HG03060 (cell line): Measurements from ENCODE around the gene SORD.
"Not testable (repeated sequence)": the region's sequence is repeated elsewhere in the genome, so short reads cannot be mapped to it uniquely, and the experiment has no call there.

Source experiments
- ATAC-seq: cut with Tn5 transposase; IDR thresholded peaks from one replicate; pipeline ENCODE4 v1.9.1; 2021; ENCODE audit warnings: low read depth, moderate number of reproducible peaks; ENCODE audit not compliant: unreplicated experiment

The SORD gene

DNA sequence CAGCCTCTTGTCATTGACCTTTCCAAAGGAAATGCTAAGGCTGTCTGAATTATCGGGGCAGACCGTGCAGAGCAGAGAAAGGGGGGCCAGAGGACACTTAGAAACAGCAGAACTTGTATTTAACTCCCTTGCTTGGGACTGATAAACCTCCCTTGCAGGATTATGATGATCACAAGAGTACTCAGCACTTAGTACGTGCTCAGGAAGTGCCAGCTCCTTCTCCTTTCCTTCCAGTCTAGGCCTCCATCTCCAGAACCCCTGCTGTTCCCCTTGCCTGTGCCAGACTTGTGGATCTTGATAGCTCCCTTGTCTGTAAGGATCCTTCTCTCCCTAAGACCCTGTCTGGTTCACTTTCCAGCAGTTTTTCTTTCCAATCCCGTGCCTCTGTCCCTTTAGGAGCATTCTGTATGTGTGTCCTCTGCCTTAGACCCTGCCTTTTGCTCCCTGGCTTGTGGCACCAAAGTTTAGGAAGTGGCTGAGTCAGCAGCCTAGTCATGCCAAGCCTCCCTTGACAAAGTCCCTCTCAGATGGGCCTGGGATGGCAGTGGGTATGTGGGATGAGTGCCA lies 747 bp downstream of the SORD start:
- no peak for ATAC-seq

DNA sequence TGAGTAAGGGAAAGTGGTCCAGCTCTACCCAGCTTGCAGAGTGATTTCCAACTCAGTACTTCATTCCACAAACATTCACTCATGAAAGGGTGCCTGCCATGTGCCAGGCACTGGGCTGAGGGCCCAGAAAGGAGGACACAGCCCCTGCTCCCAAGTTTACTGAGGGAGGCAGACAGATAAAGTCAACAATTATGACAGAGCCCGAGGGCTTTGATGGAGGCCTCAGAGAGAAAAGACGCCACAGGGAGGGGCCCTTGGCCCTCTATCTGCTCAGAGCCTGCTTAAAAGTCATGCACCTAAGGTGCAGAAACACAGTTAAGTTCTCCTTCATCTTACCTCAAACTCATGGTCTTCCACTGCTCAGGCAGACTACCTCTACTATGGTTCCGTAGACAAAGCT lies 1.7 kb downstream of the SORD start:
- ATAC-seq: not testable (repeated sequence)

DNA sequence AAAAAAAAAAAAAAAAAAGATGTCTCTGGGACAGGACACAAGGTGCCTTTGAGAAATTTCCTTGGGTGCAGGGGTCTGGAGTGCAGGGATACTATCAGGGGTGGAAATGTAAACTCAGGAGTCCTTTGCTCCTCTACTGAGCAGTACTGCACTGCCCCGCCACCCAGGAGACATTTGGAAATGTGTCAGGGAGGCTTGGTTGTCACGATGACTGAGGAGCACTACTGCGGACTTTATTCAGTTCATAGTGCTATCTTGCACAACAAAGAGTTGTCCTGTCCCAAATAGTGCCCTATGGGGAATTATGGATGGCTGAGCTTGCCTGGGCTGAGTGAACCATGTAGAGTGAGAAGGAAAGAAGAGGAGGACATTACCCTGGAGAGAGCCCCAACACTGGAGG lies 2.6 kb downstream of the SORD start:
- not testable (repeated sequence) for ATAC-seq

DNA sequence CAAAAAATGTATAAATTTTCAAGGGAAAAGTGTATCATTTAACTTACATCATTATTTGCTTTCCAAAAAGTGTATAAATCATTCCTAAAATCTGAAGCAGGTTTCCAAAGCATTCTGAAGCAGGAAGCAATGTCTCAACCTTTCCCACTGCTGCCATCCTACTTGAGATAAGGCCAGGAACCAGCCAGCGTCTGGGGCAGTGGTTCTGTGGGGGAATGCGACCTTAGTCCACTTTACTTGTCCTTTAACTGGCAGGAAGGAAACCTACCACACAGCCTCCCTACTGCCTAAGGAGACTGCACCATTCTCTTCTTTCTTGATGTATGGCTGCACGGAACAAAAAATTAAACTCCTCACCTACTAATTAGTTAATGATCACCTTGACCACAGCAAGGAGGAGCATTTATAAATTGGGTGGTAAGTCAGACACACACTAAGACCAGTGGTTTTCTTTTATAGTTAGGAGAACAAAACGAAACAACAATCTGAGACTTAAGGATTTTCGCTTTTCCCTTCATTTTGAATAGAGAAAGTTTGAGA lies 3.7 kb downstream of the SORD start:
- no peak for ATAC-seq

DNA sequence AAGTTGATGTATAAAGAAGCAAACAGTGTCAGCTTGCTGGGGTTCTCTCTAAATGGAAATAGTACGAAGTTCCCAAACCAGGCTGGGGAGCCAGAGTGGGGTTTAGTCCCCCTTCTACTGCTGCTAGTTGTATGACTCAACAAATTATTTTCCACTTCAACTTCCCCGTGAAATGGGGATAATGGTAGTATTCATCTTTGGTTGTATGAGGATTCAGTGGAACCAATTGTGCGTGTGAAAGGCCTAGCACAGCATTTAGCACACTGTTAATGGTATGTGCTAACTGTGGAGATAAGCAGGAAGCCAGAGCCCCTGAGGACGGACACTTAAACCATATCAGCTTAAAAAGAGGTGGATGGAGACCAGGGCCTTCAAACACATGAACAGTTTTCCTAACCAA lies 4.2 kb downstream of the SORD start:
- ATAC-seq: no peak

DNA sequence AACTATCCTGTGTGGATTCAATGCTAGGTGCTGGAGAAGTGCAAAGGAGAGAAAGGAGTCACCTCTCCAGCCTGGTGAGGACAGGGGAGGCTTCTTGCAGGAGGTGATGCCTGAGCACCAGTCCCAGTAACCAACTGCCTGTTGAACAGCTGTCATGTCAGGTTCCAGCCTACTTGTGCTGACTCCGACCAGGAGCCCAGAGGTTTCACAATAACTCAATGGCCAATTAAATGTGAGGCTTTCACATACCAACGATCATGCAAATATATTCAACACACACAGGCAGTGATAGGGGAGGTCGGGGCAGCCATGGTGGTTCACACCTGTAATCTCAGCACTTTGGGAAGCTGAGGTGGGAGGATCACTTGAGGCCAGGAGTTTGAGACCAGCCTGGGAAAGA lies 7.7 kb downstream of the SORD start:
- ATAC-seq: no peak

DNA sequence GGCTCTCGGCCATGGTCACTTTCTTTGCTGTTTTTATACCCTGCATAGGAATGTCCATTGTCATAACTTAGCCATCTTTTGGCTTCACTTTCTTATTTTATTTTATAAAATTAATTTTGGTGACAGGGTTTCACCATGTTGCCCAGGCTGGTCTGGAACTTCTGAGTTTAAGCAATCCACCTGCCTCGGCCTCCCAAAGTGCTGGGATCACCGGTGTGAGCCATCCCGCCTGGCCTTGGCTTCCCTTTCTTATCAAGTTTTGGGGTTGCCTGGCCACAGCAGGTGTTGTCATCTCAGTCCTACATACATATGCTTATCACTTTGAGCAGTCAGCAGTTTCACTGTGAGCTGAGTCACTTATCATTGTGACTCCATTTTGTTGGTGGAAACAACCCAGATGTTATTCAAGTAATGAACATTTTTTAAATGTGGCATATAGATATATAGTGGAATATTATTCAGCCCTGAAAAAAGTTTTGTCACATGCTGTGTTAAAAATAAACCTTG lies 8.6 kb downstream of the SORD start:
- not testable (repeated sequence) for ATAC-seq

DNA sequence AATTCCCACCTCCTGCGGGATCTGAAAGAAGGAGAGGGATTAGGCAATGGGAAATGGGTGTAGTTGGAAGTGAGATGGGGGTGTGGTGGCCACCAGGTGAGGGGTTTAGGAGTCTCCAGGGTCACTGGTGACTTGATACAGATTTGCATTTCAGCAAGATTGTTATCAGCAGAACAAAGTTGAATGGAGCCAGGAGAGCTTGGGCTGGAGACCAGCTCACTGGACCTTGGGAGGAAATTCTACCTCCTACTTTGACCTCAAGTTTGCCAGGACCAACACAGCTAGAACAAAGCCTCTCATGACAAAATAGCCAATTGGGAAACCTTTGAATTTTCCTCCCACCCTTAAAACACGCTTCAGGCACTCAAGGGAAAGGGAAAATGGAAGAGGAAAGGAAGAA lies 9.5 kb downstream of the SORD start:
- not testable (repeated sequence) for ATAC-seq

DNA sequence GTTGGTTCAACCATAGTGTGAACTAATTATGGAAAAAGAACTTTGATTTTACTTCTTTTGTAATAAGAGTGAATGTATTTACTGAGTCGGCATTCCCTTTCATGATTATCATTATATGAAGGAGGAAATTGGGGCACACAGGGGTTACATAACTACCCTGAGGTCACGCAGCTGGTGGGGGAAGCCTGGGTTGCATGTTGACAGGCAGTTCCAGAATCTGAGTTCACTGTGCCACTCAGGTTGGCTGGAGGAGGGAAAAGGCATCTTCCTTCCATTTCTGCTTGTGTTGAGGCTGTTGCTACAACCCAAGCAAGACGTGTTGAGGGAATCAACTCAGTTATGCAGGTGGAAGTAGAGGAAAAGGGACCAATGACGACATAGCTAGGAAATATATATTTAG lies 11.1 kb downstream of the SORD start:
- ATAC-seq: not testable (repeated sequence)

DNA sequence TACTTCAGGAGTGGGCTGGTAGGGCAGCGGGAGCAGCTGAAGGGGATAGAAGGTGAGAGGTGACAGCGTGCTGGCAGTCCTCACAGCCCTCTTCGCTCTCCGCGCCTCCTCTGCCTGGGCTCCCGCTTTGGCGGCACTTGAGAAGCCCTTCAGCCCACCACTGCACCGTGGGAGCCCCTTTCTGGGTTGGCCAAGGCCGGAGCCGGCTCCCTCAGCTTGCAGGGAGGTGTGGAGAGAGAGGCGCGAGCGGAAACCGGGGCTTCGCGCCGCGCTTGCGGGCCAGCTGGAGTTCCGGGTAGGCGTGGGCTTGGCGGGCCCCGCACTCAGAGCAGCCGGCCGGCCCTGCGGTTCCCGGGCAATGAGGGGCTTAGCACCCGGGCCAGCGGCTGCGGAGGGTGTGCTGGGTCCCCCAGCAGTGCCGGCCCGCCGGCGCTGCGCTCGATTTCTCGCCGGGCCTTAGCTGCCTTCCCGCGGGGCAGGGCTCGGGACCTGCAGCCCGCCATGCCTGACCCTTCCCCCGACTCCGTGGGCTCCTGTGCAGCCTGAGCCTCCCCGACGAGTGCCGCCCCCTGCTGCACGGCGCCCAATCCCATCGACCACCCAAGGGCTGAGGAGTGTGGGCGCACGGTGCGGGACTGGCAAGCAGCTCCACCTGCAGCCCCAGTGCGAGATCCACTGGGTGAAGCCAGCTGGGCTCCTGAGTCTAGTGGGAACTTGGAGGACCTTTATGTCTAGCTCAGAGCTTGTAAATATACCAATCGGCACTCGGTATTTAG lies 11.8 kb downstream of the SORD start:
- ATAC-seq: not testable (repeated sequence)

DNA sequence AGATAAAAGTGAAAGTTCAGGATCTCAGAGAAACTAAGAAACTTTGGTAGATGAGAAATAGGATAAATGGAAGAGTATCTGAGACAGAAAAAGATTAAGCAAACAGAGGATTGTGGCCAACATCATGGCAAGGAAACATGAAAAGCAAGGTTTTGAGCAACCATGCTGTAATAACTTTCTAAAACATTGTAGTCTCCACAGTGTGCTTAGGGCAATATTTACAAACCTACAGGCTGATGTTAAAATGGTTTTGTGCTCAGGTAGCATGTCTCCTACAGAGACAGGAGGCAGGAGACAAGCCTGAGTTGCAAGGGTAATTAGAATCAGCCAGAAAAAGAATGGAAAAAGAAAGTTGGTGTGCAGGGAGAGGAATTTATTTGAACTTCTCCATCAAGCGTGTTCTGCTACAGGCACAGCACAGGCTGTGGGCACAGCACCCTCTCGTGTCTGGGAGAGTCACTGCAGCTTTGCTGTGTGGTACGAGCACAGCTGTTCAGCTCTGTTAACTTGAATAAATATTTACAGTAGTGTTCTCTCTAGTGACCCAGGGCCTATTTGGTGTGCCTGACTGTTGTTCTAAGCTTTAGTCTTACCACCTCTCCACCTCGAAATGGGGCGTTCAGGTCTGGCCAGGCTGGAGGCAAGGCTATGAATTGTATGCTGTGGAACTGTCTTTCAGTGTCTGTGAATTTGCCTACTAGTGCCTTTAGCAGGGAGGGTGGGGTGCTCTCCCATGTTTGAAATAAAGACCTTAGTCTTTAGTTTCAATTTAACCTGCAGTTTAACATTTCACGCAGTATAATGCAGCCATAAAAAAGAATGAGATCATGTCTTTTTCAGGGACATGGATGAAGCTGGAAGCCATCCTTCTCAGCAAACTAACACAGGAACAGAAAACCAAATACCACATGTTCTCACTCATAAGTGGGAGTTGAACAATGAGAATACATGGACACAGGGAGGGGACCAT lies 14.1 kb downstream of the SORD start:
- ATAC-seq: peak; percentile 60

DNA sequence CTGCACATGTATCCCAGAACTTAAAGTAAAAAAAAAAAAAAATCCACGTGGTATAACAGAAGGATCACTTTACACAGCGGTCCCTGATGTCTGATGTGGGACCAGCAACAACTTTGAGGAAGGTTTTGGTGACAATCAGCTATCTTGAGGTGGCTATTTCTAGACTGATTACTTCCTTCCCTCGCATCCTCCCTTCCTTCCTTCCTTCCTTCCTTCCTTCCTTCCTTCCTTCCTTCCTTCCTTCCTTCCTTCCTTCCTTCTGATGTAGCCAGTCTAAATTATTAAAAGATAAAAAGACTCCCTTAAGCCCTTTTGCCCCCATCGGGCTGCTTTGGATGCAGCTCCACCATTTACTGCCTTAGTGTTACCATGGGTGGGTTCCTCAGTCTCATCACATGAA lies 14.9 kb downstream of the SORD start:
- ATAC-seq: no peak

DNA sequence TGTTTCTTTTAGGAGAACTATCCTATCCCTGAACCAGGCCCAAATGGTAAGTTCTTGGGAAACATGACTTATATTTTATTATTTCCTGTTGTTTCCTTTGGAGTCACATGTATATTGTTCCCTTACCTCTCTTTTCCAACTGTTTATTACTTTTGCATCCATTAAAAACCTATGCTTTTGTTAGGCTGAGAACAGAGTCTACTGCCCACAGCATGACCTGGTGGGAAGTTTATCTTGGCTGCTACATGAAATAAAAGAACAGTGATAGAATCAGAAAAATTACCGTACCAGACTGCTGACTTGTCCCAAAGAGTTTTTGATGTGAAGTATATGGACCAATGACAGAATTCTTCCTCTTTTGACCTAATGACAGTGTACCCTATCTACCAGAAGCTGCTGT lies 17.4 kb downstream of the SORD start:
- ATAC-seq: not testable (repeated sequence)

DNA sequence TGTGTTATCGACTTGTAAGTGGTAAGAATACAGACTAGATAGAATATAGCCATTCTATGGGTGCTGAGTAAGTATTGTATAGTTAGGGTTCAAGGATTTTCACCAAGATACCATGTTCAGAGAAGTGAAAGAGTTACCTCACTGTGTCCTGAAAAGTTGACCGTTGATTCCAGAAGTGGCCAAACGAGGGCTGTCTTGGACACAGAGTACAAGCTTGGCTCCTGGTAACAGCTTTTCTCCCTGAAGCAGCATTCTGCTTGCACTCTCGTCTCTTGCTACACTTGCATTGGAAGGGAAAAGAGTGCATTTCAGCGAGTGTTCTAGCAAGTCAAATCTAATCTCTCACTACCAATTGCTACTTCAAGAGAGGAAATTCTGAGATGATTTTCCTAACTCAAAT lies 18.5 kb downstream of the SORD start:
- ATAC-seq: not testable (repeated sequence)

DNA sequence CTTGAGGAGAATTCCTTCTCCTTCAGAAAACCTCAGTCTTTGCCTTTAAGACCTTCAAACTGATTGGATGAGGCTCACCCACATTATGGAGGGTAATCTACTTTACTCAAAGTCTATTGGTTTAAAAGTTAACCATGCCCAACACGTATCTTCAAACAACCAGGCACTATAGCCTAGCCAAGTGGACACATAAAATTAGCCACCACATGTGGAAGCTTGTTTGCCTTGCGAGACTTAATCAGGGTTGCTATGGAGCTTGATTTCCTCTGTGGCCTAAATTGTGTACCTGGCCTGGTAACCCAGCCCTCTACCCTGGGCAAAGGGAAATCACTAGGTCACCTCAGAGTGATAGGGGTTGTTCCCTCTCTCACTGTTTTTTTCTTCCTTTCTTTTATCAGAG lies 19.9 kb downstream of the SORD start:
- not testable (repeated sequence) for ATAC-seq

DNA sequence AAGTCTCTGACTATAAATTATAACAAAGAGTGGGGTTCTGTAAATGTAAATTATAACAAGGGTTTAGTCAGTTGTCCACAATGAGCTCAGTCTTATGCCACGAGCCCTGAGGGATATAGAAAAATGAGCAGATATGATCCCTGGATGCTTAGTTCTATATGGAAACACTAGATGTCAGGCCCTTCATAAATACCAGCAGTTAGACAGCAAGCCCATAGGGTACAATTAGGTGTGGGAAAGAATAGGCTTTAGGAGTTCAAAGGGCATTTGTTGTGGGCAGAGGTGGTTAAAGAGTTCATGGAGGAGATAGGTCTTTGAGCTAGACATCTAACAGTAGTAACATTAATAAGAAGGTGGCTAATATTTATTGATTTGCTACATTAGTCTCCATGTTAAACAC lies 21.3 kb downstream of the SORD start:
- not testable (repeated sequence) for ATAC-seq

DNA sequence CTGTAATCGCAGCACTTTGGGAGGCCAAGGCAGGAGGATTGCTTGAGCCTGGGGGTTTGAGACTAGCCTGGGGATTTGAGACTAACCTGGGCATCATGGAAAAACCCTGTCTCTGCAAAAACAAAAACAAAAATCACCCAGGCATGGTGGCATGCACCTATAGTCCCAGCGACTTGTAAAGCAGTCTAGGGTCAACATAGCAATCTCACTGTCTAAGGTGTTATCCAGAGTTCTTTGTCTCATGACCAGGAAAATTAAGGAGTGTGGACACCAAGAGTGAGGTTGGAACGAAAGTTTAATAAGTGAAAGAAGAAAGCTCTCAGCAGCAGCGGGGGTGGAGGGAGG lies 25.4 kb downstream of the SORD start:
- ATAC-seq: not testable (repeated sequence)

DNA sequence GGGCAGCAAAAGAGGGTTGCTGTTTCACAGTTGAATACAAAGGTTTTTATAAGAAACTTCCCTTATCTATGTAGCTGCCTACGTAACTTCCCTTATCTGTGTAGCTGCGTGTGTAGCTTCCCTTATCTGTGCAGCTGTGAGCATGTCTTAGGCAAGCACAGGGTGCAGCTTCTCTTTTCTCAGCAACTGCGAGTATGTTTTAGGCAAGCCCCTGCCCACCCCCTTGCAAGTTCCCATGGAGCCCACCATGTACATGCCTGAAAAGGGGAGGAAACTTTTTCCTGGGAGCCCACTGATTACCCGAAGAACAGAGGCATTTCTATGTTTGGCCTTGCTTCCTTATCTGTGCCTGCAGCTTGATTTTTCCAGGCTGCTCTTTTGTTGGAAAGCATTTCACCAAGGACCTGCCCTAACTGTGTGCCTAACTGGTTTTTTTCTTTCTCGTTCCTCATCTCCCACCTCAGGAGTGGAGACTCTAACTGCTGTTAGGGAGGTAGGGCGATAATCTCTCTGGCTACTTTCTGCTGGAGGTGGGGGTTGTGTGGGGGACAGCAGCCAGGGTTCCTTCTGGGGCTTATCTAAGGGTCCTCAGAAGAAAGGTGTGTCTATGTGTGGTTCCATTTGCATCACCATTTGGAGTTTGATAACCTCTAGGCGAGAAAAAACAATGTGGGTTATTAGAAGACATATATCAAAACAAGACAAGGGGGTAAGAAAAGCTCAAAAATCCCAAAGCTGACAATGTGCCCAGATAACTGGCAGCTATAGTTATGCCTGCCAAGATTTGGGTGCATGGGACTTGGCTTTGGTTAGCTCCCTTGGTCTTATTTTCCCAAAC lies 26.0 kb downstream of the SORD start:
- ATAC-seq: no peak

DNA sequence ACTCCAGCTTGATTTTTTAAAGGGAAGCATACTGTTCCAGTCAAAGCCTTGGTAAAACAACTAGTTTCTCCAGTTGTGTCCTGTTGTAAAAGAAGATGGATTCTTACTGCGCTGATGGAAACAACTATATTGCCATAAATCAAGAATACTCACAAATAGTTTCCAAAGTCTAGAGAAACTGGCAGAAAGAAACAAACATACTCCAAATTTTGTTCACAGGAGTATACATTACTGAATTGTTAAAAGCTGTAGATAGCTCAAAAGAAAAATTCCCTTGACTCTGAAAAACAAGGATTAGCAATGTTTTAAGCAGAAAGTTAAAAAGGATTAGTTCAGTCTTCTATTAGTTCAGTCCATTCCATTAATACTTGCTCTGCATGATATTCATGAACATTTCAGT lies 27.6 kb downstream of the SORD start:
- no peak for ATAC-seq

DNA sequence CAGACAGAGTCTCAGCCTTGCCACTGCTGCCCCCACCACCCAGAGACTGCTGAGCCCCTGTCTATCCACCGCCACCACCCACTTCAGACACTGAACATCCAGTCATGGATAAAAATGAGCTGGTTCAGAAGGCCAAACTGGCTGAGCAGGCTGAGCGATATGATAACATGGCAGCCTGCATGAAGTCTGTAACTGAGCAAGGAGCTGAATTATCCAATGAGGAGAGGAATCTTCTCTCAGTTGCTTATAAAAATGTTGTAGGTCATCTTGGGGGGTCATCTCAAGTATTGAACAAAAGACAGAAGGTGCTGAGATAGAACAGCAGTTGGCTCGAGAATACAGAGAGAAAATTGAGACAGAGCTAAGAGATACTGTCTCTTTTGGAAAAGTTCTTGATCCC lies 29.7 kb downstream of the SORD start:
- ATAC-seq: not testable (repeated sequence)
